ENCODE measurements around the gene LIX1. TPM values are rescaled to one million over a fixed set of nuclear protein-coding genes. Genes with fewer than 3 reads are reported as not detected.

The LIX1 gene
- total RNA-seq, 2 donors from 2014 or later = 0.61 TPM; not detected in 1

DNA sequence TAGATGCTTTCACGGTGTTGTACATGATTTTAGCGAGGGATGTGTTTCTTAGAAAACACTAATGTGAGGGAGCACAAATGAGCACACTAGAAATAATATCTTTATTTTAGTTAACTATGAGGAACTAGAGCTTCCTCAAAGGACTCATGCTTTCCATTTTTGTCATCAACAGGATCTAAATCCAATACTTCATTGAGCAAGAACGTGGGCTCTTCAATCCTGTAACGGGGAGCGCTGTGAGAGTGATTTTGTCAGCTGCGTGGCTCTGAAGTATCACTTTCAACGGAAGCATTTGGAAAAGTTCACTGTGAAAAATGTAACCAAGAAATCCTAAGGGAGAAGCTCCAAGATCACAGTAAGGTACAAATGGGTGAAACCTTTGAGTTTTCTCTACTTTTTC is 93.2 kb downstream of the LIX1 start:
- H3K36me3 ChIP-seq = no peaks in the 10 kb centered on the region
- no peak for DNase-seq
- intact Hi-C loops (cut with DNase I) = loop anchor here (5.0 kb wide), 1 partner anchor 93 kb away; the partner anchor contains the start of gene LIX1
- no peak overlapping the region for H3K9ac ChIP-seq (ENCODE audit: low read depth in 2 of 2, low read length in 2 of 2)
- TF ChIP-seq, protein P1, sequence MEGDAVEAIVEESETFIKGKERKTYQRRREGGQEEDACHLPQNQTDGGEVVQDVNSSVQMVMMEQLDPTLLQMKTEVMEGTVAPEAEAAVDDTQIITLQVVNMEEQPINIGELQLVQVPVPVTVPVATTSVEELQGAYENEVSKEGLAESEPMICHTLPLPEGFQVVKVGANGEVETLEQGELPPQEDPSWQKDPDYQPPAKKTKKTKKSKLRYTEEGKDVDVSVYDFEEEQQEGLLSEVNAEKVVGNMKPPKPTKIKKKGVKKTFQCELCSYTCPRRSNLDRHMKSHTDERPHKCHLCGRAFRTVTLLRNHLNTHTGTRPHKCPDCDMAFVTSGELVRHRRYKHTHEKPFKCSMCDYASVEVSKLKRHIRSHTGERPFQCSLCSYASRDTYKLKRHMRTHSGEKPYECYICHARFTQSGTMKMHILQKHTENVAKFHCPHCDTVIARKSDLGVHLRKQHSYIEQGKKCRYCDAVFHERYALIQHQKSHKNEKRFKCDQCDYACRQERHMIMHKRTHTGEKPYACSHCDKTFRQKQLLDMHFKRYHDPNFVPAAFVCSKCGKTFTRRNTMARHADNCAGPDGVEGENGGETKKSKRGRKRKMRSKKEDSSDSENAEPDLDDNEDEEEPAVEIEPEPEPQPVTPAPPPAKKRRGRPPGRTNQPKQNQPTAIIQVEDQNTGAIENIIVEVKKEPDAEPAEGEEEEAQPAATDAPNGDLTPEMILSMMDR (IDR thresholded peaks at IDR 0.05) = no peak
- H3K27me3 ChIP-seq = no peaks in the 10 kb centered on the region
- H3K27ac ChIP-seq = no peak overlapping the region
- H3K9me3 ChIP-seq = no peaks in the 10 kb centered on the region
- H3K4me3 ChIP-seq = no peak overlapping the region
- H3K4me1 ChIP-seq = no peaks in the 10 kb centered on the region

DNA sequence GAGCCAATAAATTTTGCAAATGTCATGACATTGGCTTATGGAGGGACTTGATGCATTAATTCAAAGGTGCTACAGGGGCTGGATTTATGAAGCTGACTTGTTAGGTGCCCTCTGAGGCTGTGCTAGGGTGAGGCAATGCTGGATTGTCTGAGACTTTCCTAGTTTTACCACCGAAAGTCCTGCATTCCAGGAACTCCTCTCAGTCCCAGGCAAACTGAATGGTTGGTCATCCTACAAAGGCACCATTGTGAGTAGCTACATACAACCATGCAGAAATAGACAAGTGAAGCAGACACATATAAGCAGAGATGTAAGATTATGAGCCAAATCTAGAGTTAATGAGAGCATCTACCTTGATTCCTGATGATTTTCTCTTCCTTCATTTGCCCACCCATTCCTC is 95.3 kb downstream of the LIX1 start:
- H3K27me3 ChIP-seq = no peaks in the 10 kb centered on the region
- intact Hi-C loops (cut with DNase I) = loop anchor here (5.0 kb wide), 1 partner anchor 95 kb away; the partner anchor contains the start of gene LIX1
- no peak overlapping the region for H3K27ac ChIP-seq
- H3K9ac ChIP-seq (ENCODE audit: low read depth in 2 of 2, low read length in 2 of 2) = no peak overlapping the region
- H3K4me1 ChIP-seq = no peaks in the 10 kb centered on the region
- H3K4me3 ChIP-seq = no peak overlapping the region
- TF ChIP-seq, protein P1 (IDR thresholded peaks at IDR 0.05) = no peak
- no peaks in the 10 kb centered on the region for H3K9me3 ChIP-seq
- H3K36me3 ChIP-seq = no peaks in the 10 kb centered on the region
- no peak for DNase-seq

DNA sequence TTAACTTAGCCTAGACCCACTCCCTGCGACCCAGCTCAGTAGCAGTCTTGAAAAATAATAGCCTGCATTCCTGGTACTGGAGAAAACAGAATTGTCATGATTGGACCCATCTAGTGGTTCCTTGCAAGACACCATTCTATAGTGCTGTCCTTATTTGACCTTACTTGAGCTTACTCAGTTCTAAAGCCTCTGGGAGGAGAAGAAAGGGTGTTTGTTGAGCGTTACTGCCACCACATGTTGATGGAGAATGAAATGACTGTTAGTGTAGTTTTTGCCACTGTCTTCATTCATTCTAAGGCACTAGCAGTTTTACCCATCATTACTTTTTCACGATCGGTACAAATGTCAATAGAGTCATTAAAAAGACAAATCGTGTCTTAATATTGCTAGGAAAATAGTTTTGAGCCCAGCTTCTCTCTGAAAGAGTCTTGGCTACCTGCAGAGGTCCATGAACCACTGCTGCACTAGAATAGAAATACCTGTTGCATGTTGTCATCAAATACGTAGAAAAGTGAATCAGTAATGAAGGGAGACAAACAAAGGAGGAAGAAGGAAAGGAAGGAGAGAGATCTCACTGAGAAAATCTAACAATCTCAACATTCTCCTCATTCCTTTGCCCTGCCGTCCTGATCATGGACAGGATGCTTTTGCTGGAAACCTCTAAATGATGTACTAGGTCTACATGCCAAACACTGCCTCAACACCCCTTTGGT is 96.0 kb downstream of the LIX1 start:
- DNase-seq = no peak
- intact Hi-C loops (cut with DNase I) = loop anchor here (5.0 kb wide), 1 partner anchor 96 kb away; the partner anchor contains the start of gene LIX1
- no peaks in the 10 kb centered on the region for H3K9me3 ChIP-seq

DNA sequence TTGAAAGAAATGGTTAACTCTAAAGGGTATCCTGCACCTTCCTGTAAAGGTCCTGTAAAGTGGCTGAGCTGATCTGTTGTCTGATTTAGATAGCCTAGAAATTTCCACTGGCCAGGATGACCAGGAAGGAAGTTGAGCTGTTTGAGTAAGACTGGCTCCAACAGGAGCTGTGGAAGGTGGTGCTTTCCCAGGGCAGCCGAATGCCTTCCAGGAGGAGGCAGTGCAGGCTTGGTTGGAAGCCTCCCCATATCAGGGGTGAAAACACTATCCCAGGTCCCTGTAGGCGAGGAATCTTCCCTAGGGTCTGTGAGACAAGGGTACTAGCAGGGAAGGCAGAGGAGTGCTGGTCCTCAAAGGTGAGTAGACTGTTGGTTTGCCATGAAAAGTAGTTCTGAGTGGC is 98.4 kb downstream of the LIX1 start:
- H3K9ac ChIP-seq (ENCODE audit: low read depth in 2 of 2, low read length in 2 of 2) = no peak overlapping the region
- intact Hi-C loops (cut with DNase I) = no loop called here
- no peak overlapping the region for H3K4me3 ChIP-seq
- no peaks in the 10 kb centered on the region for H3K27me3 ChIP-seq
- H3K36me3 ChIP-seq = no peaks in the 10 kb centered on the region
- H3K27ac ChIP-seq = no peak overlapping the region
- peak; percentile 55 for DNase-seq
- TF ChIP-seq, protein P1 (IDR thresholded peaks at IDR 0.05) = peak; percentile 21
- no peaks in the 10 kb centered on the region for H3K9me3 ChIP-seq
- no peaks in the 10 kb centered on the region for H3K4me1 ChIP-seq

More for the DNA sequence above, 96.0 kb downstream of the LIX1 start:
- Histone ChIP-seq H3K9ac (ENCODE audit: low read depth in 2 of 2, low read length in 2 of 2) (no peak overlapping the region), H3K4me3 (no peak overlapping the region), H3K4me1 (no peaks in the 10 kb centered on the region), H3K36me3 (no peaks in the 10 kb centered on the region), H3K27ac (no peak overlapping the region), H3K27me3 (no peaks in the 10 kb centered on the region)
- TF ChIP-seq, protein P1 (IDR thresholded peaks at IDR 0.05) = no peak

DNA sequence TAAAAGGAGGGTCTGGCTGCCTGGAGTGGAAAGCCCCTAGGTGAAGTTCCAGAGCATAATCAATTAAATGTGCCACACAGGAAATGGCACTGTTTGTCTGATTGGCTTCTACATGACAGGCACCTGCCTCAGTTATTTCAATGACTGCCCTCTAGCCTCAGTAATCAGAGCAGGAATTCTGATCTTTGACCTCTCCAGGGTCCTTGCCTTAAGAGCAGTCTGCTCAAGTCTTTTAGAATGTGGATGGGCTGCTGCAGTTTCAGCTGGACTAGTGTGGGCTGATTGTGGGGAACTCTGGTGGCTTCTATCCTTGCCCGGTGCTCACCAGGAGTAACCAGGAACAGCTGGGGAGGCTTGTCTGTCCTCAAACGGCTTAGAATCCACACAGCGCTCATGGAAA is 98.9 kb downstream of the LIX1 start:
- Histone ChIP-seq H3K9ac (ENCODE audit: low read depth in 2 of 2, low read length in 2 of 2) (no peak overlapping the region), H3K36me3 (no peaks in the 10 kb centered on the region), H3K27ac (no peak overlapping the region), H3K27me3 (no peaks in the 10 kb centered on the region), H3K4me3 (no peak overlapping the region), H3K4me1 (no peaks in the 10 kb centered on the region), H3K9me3 (no peaks in the 10 kb centered on the region)
- DNase-seq = no peak
- intact Hi-C loops (cut with DNase I) = no loop called here
- TF ChIP-seq, protein P1 (IDR thresholded peaks at IDR 0.05) = no peak

All from colonic mucosa (tissue), 4 donors.